22Rv1 (cell line): ENCODE data around the gene MMP15.

Experiments used
- H3K27ac ChIP-seq: fragments of 450-650 bp; 2 replicates; pipeline ENCODE4 v1.5.1; 2017
- ZFX ChIP-seq: fragments of 450-650 bp; IDR thresholded peaks from 2 replicates; pipeline ENCODE4 v1.6.1; 2017; ENCODE audit warnings: antibody characterized with exemption, borderline replicate concordance
- TF ChIP-seq, protein P1 (sequence below): fragments of 450-650 bp; IDR thresholded peaks from 2 replicates; pipeline ENCODE4 v1.5.1; 2017; ENCODE audit warnings: mild to moderate bottlenecking

The MMP15 gene

DNA sequence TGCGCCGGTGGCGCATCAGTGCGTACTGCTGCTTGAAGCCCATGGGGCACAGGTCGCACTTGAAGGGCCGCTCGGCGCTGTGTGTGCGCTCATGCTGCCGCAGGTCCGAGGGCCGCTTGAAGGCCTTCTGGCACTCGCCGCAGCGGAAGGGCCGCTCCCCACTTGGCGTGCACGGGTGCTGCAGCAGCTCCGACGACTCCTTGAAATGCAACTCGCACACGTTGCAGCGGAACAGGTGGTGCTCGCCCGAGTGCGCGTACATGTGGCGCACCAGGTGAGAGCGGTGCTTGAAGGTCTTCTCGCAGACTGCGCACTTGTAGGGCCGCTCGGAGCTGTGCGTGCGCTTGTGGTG lies 28.4 kb upstream of the MMP15 start:
- no peak overlapping the region for H3K27ac ChIP-seq
- TF ChIP-seq ZFX = no peak
- TF ChIP-seq, protein P1, sequence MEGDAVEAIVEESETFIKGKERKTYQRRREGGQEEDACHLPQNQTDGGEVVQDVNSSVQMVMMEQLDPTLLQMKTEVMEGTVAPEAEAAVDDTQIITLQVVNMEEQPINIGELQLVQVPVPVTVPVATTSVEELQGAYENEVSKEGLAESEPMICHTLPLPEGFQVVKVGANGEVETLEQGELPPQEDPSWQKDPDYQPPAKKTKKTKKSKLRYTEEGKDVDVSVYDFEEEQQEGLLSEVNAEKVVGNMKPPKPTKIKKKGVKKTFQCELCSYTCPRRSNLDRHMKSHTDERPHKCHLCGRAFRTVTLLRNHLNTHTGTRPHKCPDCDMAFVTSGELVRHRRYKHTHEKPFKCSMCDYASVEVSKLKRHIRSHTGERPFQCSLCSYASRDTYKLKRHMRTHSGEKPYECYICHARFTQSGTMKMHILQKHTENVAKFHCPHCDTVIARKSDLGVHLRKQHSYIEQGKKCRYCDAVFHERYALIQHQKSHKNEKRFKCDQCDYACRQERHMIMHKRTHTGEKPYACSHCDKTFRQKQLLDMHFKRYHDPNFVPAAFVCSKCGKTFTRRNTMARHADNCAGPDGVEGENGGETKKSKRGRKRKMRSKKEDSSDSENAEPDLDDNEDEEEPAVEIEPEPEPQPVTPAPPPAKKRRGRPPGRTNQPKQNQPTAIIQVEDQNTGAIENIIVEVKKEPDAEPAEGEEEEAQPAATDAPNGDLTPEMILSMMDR = no peak

DNA sequence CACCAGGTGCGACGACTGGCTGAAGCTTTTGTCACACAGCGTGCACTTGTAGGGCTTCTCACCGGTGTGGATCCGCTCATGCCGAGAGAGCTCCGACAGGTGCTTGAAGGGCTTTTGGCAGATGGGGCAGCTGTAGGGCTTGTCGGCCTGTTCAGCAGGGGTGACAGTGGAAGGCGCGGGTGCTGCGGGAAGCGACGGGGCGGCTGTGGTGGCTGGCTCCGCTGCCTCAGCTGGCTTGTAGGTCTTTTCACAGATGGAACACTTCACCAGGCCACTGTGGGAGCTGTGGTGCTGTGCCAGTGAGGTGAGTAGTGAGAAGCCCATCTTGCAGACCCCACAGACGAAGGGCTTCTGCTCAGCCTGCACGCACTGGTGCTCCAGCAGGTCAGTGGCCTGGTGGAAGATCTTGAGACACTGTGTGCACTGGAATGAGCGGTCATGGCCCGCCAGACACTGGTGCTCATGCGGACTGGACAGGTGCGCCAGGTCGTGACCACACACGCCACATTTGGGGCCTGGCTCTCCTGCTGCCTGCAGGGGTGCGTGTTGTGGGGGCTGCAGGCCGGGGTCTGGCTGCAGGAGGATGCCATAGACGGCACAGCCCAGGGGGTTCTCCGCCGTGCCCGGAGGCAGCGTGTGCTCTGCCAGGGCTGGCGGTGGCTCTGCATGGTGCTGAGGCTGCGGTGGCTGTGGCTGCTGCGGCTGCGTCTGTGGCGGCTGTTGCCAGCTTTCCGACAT lies 27.9 kb upstream of the MMP15 start:
- TF ChIP-seq ZFX = no peak
- TF ChIP-seq, protein P1 = no peak
- H3K27ac ChIP-seq = no peak overlapping the region

DNA sequence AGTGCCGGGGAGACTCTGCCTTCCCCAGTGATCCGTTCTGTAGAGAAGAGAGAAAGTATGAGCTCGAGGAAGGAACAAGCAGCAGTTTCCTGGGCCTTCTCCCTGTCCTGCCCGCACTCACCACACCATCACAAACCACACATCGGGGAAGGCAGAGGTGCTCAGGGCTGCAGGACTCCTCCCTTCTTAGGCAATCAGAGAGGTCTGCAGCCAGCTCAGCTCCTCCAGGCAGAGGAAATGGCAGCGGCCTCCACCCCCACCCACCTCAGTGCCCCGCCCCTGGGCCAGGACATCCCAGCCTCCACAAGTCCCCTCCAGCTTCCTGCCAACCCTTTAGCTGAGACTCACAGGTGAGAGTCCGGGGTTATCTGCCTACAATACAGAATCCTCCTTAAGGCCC lies 27.1 kb upstream of the MMP15 start:
- H3K27ac ChIP-seq = no peak overlapping the region
- no peak for TF ChIP-seq ZFX
- TF ChIP-seq, protein P1 = no peak

DNA sequence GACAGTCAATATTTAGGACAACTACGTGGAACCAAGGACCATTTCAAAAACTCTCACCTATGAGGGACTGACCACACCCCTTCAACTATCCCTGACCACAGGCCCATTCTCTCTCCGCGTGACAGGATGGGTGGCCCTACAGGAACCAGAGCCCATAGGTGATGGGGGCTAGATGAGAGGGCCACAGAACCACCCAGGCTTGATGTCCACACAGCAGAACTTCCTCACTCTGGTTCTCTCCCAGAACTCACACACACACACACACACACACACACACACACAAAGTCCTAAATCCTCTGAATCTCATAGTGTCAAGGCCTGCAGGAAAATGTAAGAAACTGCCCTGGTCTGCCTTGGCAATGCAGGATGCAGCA lies 26.6 kb upstream of the MMP15 start:
- H3K27ac ChIP-seq = no peak overlapping the region
- TF ChIP-seq ZFX = no peak
- TF ChIP-seq, protein P1 = no peak

DNA sequence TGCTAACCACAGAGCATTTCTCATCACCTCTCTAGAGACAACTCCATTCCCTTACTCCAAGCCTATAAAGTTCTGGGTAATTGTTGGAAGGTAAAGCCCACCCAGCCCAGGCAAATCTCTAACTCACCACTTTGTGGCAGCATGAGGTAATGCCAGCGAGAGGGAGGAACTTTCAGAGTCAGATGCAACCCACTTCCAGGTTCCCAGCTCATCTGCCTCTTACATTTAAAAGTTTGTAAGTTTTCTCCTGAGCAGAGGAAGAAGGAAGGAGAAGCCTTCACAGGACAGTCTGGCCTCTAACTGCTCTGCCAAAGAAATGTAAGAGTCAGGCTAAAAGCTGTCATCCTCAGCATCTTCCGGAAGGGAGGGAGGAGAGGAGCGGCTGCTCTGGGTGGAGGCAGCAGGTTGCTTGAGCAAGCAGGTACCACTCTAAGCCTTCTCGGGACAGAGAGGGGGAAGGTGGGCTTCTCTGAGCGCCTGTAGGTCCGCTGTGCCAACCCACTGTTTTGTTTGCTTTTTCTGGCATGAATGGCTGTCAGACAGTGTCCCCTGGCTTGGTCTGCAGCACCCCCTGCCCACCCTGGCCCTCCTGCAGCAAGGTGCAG lies 26.1 kb upstream of the MMP15 start:
- H3K27ac ChIP-seq = no peak overlapping the region
- TF ChIP-seq ZFX = no peak
- TF ChIP-seq, protein P1 = no peak

DNA sequence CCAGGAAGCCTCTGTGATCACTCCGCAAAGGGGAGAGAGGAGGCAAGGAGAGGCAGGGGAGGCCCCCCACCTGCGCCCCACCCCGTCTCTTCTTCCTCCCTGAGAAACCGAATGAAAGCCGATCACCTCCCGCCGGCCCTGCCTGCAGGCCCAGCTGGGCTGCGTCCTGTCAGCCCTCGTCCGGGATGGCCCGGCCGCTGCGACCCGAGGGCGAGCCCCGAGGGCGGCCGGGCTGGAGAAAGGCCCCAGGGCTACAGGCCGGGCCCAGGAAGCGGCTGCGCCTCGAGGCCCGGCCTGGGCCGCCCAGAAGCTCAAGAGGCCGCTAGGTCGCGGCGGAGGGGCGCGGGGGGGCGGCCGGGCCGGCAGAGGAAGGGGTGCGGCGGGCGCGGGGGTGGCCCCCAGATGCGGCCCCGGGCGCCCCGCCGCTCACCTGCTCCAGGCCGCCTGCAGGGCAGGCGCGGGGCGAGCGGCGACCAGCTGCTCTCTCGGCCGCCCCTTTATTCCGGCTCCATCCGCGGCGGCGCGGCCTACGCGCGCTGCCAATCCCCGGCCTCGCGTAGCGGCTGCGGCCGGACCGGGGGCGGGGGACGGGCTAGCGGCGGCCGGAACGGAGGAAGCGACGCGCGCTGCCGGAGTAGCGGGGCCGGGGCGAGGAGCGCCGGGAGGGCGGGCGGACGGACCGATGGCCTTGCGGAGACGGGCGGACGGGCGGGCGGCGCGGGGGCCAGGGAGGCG lies 25.4 kb upstream of the MMP15 start, which contains the start of gene ZNF319:
TSS of gene ZNF319 (minus strand) at position 702 of the 735 bp plus-strand sequence. CDS start 2,407 bp downstream, outside the sequence.
- TF ChIP-seq, protein P1 = no peak
- no peak for TF ChIP-seq ZFX
- H3K27ac ChIP-seq = peak within 1 kb of the TSS; percentile 80
